Breast epithelium (tissue), 3 donors: ENCODE results near the gene LSM2.

Experiments used
- POLR2A ChIP-seq: fragments of 450-650 bp; IDR thresholded peaks from one replicate; pipeline ENCODE4 v1.6.1; 2016; ENCODE audit warnings: antibody characterized with exemption, mild to moderate bottlenecking, moderate library complexity
- POLR2AphosphoS5 ChIP-seq, 3 donors: sonication (generic); formaldehyde crosslinking; IDR thresholded peaks; one replicate each; pipeline ENCODE4 v1.6.1; 2017; ENCODE audit warnings: antibody characterized with exemption in 3 of 3
- TF ChIP-seq, protein P1 (sequence below), 3 donors: fragments of 450-650 bp; IDR thresholded peaks; one replicate each; pipeline ENCODE4 v1.5.1; 2016 to 2017; ENCODE audit warnings: antibody characterized with exemption in 3 of 3, mild to moderate bottlenecking in 3 of 3, moderate library complexity in 3 of 3

DNA sequence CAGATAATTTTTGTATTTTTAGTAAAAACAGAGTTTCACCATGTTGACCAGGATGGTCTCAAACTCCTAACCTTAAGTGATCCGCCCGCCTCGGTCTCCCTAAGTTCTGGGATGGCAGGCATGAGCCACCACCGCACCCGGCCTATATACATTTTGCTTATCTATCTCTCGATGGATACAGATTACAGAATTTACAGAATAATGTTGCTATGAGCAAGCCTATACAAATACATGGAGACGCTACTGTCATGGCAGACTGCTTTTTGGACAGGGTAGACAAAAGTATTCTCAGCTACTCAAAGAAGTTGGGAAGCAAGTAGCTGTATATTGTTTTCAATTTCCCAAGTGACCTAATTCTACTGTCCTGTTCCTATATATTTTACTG lies 6.7 kb upstream of the LSM2 start:
- TF ChIP-seq POLR2AphosphoS5 (IDR thresholded peaks at IDR 0.05) = no peak
- TF ChIP-seq, protein P1, sequence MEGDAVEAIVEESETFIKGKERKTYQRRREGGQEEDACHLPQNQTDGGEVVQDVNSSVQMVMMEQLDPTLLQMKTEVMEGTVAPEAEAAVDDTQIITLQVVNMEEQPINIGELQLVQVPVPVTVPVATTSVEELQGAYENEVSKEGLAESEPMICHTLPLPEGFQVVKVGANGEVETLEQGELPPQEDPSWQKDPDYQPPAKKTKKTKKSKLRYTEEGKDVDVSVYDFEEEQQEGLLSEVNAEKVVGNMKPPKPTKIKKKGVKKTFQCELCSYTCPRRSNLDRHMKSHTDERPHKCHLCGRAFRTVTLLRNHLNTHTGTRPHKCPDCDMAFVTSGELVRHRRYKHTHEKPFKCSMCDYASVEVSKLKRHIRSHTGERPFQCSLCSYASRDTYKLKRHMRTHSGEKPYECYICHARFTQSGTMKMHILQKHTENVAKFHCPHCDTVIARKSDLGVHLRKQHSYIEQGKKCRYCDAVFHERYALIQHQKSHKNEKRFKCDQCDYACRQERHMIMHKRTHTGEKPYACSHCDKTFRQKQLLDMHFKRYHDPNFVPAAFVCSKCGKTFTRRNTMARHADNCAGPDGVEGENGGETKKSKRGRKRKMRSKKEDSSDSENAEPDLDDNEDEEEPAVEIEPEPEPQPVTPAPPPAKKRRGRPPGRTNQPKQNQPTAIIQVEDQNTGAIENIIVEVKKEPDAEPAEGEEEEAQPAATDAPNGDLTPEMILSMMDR (IDR thresholded peaks at IDR 0.05) = no peak
- no peak for TF ChIP-seq POLR2A
